SK-MEL-5 (cell line): ENCODE measurements around the gene TMEM203. TPM values are rescaled to one million over a fixed set of nuclear protein-coding genes. Genes with fewer than 3 reads are reported as not detected.

Source experiments
- DNase-seq: peaks from one replicate; pipeline ENCODE4 v3.0.0-alpha.2; 2016; ENCODE audit warnings: low read depth, low spot score
- in situ Hi-C: cut with HindIII; loops from 2 replicates; pipeline ENCODE4 v1.10.0; 2016; ENCODE audit warnings: low sequenced_read_pairs, high pct_unique_total_duplicates, low pct_unique_long_range_greater_than_20kb
- total RNA-seq: library from RNA; depleted of rRNA; stranded (reverse); fragments of >200 nt; shearing (Covaris generic); gene quantifications from 2 replicates; pipeline ENCODE4 v1.2.3, GENCODE V29; 2014

Gene TMEM203
- total RNA-seq, 1 experiment from 2014 or later: 38.3 TPM

GRCh38 chr9:137191691-137192447 lies 13.6 kb downstream of the TMEM203 start:
- DNase-seq: no peak
- in situ Hi-C loops: no loop called here

GRCh38 chr9:137191245-137191644 lies 14.2 kb downstream of the TMEM203 start:
- in situ Hi-C loops: no loop called here
- no peak for DNase-seq

- in situ Hi-C loops: no loop called here
These were observed 15.1 kb downstream of the TMEM203 start for GRCh38 chr9:137190315-137190856.

GRCh38 chr9:137189297-137190295 lies 15.9 kb downstream of the TMEM203 start:
- DNase-seq: no peak
- in situ Hi-C loops: no loop called here

More at GRCh38 chr9:137190315-137190856, 15.1 kb downstream of the TMEM203 start:
- no peak for DNase-seq

GRCh38 chr9:137188490-137189296 lies 16.8 kb downstream of the TMEM203 start, which contains the start of the genes ANAPC2 and SSNA1:
TSS of gene ANAPC2 (minus strand) at chr9:137188560. CDS start at chr9:137188532, 28 bp downstream.
TSS of gene SSNA1 (plus strand) at chr9:137188676. CDS start at chr9:137188727, 51 bp downstream.
- DNase-seq: peak; percentile 89
- in situ Hi-C loops: no loop called here

GRCh38 chr9:137188086-137188489 lies 17.4 kb downstream of the TMEM203 start:
- no peak for DNase-seq

GRCh38 chr9:137187386-137187785 lies 18.1 kb downstream of the TMEM203 start:
- in situ Hi-C loops: no loop called here
- no peak for DNase-seq

More at GRCh38 chr9:137188086-137188489, 17.4 kb downstream of the TMEM203 start:
- in situ Hi-C loops: no loop called here

GRCh38 chr9:137186385-137186784 lies 19.1 kb downstream of the TMEM203 start:
- no peak for DNase-seq
- in situ Hi-C loops: no loop called here

- in situ Hi-C loops: no loop called here
- no peak for DNase-seq
These were observed 19.5 kb downstream of the TMEM203 start for GRCh38 chr9:137185921-137186320.

GRCh38 chr9:137184881-137185660 lies 20.4 kb downstream of the TMEM203 start:
- in situ Hi-C loops: no loop called here
- no peak for DNase-seq

GRCh38 chr9:137183980-137184595 lies 21.4 kb downstream of the TMEM203 start:
- no peak for DNase-seq
- in situ Hi-C loops: no loop called here

- in situ Hi-C loops: no loop called here
These were observed 22.6 kb downstream of the TMEM203 start for GRCh38 chr9:137182836-137183235.

GRCh38 chr9:137181680-137182079 lies 23.8 kb downstream of the TMEM203 start:
- in situ Hi-C loops: no loop called here
- no peak for DNase-seq

More at GRCh38 chr9:137182836-137183235, 22.6 kb downstream of the TMEM203 start:
- DNase-seq: no peak

GRCh38 chr9:137180491-137180890 lies 25.0 kb downstream of the TMEM203 start:
- in situ Hi-C loops: no loop called here
- DNase-seq: no peak

GRCh38 chr9:137179761-137180160 lies 25.7 kb downstream of the TMEM203 start:
- in situ Hi-C loops: no loop called here
- DNase-seq: no peak
